Measurements from ENCODE around the gene CTSK.
"Not testable (repeated sequence)": the region's sequence is repeated elsewhere in the genome, so short reads cannot be mapped to it uniquely, and the experiment has no call there.

Gene CTSK

DNA sequence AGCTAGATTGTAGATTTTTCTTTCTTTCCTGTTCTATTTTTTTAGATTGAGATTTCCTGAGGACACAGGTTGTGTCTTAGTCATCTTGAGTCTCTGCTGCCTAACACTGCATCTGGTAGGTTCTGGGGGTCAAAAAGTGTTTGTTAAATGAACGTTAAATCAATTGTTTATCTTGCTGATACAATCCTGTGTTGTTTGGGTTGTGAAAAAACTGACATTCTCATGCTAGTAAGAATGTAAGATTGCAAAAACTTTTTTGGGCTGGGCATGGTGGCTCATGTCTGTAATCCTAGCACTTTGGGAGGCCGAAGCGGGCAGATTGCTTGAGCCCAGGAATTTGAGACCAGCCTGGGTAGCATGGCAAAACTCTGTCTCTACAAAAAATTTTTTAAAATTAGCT is 3.4 kb downstream of the CTSK start:
- DNase-seq = no peak

DNA sequence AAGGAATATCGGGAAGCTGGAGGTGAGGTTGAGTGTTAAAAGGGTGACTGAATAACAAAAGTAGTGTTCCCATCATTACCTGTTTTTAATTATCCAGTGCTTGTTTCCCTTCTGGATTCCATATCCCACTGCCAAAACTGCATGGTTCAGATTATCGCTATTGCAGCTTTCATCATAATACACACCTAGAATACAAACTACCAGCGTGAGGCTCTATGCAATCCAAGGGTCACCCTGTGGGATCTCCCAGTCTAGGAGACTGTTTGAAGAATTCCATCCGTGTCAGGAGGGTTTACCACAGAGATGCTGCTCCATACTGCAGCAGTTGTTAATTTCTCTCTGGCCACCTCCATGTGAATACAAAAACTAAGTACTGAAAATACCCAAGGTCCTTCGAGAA is 9.0 kb downstream of the CTSK start:
- DNase-seq = no peak

DNA sequence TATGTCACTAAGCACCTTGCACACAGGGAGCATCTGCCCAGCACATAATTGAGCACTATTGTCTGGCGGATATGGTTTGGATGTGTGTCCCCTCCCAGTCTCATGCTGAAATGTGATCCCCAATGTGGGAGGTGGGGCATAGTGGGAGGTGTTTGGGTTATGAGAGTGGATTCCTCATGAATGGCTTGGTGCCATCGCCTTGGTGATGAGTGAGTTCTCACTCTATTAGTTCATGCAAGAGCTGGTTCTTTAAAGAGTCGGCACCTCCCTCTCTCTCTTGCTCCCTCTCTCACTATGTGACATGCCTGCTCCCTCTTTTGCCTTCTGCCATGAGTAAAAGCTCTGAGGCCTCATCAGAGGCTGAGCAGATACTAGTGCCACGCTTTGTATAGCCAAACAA is 9.5 kb downstream of the CTSK start:
- peak; percentile 96 for DNase-seq

DNA sequence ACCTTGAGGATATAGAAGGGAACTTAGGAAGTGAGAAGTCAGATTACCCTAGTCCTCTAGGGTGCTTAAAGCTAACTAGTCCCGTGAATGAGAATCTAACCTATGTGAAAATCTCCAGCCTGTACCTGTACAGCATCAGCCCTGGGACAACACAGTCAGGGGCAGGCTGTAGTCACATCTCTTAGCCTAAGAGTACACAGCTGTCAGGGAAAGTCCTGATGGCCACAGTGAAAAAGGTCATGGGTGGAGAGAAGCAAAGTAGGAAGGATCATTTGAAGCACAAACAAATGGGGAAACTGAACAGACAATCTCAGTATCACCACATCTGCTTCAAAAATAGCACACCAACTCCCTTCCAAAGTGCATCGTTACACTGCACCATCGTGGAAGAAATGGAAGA is 11.7 kb downstream of the CTSK start:
- DNase-seq = no peak

DNA sequence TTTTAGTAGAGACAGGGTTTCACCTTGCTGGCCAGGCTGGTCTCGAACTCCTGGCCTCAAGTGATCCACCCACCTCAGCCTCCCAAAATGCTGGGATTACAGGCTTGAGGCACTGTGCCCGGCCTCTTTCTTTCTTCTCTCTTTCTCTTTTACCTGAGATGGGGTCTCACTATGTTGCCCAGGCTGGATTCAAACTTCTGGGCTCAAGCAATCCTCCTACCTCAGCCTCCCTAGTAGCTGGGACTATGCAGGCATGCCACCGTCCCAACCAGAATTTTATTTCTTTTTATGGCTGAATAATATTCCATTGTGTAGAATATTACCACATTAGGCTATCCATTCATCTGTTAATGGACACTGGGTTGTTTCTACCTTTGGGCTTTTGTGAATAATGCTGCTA is 14.3 kb downstream of the CTSK start:
- not testable (repeated sequence) for DNase-seq

DNA sequence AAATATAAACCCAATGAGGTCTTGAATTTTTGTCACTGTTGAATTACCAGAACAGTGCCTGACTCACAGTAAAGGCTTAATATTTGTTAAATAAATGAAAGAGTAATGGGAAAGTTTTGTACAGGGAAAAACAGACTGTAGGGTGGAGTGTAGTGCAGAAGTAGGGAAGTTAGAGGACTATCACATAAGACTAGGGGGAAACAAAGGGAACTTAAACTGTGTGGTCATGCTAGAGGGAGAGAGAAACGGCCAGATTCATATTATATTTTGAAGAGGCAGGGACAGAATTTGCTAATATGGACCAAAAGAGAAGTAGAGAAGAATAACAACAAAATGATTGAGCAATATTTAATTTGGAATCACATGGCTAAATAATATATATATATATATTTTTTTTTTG is 14.8 kb downstream of the CTSK start:
- no peak for DNase-seq

DNA sequence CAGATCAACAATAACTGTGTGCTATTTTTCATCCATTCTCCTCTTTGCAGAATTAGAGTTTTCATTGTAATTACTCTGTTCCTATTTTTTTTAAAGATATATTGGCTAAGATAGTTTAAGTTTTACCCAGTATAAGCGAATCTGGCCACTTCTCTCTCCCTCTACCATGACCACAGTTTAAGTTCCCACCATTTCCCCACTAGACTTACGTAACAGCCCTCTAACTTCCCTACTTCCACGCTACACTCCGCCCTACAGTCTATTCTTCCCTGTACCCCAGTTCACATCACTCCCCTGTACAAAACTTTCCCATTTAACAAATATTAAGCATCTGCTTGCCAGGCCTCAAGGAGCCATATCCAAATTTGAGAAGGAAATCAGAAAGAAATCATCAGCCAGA is 16.5 kb downstream of the CTSK start:
- no peak for DNase-seq

DNA sequence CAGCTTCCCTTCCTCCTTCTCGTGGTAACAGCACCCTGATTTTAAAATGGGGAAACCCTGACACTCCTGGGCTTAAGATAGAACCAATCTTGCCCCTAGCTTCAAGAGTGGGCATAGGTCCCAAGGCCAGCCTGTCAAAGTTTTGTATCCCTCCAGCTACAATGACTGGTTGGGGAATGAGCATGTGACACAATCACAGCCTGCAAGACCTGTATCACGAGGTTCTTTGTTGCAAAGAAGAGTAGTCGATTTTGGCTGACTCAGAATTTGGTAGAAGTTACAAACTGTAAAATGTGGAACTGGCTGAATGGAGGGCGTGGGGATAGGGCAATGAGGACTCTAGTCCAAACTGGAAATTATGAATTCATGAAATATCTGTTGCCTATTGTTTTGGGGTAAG is 18.7 kb downstream of the CTSK start:
- no peak for DNase-seq

DNA sequence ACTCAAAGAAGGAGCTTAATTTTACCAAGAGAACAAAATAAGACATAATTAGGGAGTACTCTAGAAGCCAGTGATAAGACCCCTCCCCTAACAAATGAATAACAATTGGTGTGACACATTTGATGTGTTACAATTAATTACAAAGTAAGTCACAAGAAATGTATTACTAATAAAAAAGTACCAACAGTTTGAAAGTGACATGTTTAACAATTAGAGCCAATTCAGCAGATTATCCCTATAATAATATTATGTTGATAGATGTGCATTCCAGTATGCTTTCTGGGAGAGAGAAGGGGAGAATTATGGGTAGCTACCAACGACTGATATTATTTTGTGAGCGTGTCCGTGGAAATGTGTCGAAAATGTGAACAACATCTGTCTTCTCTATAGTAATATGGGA is 19.1 kb downstream of the CTSK start:
- DNase-seq = no peak

DNA sequence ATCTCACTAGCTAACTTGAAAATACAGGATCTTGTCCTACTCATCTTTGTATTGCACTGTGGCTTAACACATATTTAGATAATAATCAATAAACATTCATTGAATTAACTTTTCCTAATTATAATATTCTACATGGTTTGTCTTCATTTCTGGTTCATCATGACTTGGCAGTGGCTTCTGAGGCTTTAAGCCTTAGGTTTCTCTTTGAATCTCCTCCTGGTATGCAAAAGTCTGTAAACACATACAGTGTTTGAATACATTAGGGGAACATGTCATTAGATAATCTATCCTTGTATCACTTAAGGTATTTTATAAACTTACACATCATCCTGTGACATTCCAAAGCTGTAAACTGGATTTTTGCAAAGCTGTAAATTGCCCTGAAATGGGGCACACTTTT is 20.6 kb downstream of the CTSK start:
- no peak for DNase-seq

DNA sequence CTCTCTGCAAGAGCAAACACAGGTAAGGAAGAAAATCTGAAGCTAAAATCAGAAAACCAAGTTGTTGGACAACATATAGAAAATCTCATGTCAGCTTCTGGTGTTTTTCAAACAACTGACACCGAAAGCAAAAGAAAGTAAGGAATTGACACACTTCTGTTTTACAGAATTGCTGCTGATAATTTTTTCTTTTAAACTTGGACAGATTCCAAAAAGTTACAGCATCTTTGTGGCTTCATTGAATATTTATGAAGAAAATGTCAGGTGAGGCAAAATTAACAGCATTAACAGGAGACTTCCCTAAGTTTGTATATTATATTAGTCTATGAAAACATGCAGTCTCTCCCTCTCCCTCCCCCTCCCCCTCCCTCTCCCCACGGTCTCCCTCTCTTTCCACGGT is 27.6 kb downstream of the CTSK start:
- no peak for DNase-seq

DNA sequence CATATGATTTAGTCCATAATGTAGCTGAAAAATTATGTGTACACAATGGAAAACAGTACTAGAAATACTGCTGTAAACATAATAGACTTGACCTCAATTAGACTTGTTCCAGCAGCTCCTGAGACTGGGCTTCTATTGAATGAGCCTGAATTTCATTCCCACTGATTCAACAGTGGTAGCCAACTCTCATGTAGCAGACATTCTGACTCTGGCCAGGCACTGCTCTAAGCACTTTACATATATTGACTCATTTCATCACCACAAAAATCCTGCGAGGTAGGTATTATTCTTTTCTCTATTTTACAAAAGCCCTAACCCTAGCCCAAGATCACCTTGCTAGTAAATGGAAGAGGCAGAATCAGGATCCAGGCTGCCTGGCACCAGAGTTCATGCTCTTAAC is 29.7 kb downstream of the CTSK start:
- no peak for DNase-seq

DNA sequence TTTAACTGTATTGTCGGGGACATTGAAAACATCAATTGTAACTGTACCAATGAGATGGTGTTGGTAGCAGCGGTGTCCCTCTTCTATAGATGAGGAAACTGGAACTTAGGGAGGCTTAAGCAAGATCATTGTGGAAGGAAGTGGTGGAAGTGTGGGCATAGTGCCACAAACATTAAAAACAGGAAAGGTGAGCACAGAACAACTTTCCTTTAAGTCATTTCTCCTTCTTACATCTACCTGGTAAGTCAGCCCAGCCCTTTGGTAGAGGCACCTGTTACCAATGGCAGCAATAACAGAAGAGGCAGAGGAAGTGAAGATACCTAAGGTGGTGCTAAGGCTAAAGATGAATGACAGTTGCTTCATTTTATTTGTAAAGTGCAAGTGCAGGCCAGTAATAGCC is 30.5 kb downstream of the CTSK start:
- DNase-seq = no peak

DNA sequence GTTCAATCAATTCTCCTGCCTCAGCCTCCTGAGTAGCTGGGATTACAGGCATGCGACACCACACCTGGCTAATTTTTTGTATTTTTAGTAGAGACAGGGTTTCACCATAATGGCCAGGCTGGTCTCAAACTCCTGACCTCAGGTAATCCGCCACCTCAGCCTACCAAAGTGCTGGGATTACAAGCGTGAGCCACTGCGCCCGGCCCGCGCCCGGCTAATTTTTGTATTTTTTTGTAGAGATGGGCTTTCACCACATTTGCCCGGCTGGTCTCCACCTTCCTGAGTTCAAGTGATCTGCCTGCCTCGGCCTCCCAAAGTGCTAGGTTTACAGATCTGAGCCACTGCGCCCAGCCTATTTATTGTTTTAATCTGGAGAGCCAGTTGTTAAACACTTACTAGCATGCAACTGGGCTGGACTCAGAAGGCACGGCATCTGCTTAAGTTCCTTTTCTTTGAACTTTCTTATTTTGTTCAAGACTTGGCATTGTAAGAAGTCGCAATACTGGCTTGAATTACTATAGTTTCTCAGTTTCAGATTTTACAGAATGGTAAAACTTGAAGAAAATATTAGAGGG is 32.0 kb downstream of the CTSK start:
- not testable (repeated sequence) for DNase-seq

DNA sequence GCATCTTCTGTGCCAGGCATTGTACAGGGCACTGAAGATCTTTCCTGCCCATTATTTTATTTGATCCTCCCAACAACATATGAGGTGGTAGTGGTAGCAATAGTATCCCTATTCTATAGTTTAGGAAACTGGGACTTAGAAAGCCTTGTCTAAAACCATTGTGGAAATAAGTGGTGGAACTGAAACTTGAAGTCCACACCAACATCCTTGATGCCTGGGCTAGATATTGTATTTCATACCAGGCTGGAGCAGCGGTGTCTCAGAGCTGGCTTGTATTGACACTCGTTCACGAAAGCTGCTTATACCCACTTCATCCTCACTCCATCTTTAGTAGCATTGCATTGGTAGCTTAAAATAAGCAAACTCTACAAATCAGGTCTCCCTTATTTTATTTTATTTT is 32.8 kb downstream of the CTSK start:
- no peak for DNase-seq

DNA sequence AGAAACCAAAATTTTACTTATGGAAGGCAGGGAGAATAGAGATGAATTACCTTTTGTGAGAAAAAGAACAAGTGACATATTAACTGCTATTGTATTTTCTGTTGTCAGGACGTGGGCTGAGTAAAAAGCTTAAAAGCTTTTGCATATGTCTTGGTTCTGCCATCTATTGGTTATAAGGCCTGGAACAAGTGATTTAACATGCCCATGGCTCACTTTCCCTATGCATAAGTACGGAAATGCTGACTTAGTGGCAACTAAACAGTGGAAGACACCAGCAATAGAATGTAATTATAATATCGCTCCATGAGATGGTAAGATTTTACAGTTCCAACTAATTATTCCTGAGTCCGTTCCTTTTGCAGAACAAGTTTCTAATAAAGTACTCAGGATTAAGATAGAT is 35.7 kb downstream of the CTSK start:
- no peak for DNase-seq

DNA sequence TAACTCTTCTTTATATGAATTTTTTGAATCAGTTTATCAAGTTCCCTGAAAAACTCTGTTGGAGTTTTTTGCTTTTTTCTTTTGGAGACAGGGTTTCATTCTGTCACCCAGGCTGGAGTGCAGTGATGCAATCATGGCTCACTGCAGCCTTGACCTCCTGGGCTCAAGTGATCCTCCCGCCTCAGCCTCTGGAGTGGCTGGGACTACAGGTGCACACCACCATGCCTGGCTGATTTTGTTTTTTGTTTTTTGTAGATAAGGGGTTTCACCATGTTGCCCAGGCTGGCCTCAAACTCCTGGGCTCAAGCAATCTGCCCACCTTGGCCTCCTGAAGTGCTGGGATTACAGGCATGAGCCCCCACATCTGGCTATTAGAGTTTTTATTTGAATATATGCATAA is 40.4 kb downstream of the CTSK start:
- not testable (repeated sequence) for DNase-seq

DNA sequence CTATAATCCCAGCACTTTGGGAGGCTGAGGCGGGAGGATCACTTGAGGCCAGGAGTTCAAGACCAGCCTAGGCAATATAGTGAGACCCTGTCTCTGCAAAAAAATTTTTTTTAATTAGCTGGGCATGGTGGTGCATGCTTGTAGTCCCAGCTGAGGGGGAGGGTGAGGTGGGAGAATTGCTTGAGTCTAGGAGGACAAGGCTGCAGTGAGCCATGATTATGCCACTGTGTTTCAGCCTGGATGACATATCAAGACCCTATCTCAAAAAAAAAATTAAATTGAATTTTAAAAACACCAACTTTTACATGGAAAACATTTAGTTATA is 42.1 kb downstream of the CTSK start:
- not testable (repeated sequence) for DNase-seq

DNA sequence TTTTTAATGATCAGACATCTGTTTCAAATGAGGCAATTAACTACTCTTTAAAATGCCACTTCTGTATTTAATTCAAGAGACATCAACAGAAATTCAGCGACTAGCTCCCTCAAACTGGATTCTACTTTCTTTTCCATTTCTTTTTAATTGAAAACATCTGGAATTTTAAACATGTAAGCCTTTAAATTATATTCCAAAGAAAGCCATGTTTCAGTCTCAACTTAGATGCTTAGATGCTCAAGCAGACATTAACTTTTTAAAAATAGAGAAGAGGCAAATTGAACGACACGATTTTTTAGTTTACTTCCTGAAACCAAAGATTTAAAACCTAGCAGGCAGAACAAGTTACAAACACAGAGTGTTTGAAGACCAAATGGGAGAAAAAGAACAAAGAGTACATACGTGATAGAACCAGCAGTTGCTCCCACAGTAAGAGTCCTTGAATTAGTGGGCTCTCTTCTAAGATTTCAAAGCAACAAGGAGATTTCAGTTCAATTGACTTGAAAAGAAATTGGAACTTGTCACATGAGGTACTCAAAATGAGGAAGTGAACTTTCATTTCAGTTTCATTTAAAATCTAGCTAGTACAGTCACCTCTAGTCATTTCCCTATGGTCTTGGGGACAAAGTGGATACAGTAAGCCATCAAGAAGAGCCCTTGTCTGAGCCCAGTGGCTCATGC is 42.6 kb downstream of the CTSK start, which contains the start of gene CTSS:
CTSS (minus strand) TSS at position 483 of the 681 bp plus-strand sequence. CDS start 1,015 bp downstream, outside the sequence.
- DNase-seq = no peak

DNA sequence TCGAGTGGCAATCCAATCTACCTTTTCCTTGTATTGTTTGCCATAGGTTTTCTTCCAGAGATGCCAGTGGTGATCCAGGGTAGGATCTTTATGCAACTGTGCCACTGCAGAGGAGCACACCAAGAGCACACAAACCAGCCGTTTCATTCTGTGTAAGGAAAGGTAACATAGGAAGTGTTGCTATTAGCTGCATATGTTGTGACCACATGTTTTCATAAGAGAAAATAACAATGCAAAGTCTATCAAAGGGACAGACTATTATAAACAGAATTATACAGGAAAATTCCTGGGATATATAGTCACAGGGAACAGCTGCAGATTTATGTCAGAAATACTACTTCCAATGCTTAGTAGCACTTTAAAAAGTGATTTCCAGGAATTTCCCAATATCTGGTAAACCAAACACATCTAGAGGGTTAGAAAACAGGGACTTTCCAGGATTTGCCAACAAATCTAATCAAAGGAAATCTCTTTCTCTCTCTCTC is 43.4 kb downstream of the CTSK start:
- DNase-seq = no peak

DNA sequence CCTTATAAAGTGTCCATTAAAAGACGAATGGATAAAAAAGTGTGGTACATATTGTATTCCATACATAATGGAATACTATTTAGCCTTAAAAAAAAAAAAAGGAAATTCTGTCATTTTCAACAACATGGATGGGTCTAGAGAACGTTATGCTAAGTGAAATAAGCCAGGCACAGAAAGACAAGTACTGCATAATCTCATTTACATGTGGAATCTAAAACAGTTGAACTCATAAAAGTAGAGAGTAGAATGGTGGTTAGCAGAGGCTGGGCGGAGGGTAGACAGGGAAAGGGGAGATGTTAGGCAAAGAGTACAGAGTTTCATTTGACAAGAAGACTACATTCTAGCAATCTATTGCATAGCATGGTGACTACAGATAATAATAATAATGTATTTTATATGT is 45.0 kb downstream of the CTSK start:
- no peak for DNase-seq

DNA sequence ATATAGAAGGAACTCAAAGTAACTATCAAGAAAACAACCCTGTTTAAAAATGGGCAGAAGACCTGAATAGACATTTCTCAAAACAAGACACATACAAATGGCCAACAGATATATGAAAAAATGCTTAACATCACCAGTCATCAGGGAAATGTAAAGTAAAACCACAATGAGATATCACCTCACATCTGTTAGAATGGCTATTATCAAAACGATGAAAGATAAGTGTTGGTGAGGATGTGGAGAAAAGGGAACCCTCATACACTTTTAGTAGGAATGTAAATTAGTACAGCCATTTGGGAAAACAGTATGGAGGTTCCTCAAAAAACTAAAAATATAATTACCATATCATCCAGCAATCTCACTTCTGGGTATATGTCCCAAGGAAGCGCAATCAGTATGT is 45.5 kb downstream of the CTSK start:
- DNase-seq = no peak

DNA sequence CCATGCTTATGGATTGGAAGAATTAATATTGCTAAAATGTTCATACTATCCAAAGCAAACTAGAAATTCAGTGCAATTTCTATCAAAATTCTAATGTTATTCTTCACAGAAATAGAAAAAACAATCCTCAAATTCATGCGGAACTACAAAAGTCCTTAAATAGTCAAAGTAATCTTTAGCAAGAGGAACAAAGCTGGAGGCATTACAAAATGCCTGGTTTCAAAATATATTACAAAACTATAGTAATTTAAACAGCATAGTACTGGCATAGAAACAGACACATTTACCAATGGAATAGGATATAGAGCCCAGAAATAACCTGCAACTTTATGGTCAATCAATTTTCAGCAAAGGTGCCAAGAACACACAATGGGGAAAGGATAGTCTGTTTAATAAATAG is 46.3 kb downstream of the CTSK start:
- DNase-seq = no peak

DNA sequence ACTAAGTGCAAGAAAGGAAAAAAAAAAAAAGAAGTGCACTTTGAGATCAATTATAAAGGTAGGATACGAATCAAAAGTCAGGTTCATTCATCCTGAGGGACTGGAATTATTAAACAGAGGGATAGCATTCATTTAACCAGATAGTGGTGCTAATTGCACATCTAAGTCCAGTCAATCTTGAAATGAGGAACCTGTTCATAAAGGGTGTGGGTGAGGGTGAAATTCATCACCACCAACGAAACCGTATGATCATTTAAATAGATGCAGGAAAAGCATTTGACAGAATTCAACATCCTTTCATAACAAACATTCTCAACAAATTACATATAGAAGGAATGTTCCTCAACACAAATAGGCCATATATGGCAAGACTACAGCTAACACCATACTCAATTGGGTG is 48.0 kb downstream of the CTSK start:
- no peak for DNase-seq

DNA sequence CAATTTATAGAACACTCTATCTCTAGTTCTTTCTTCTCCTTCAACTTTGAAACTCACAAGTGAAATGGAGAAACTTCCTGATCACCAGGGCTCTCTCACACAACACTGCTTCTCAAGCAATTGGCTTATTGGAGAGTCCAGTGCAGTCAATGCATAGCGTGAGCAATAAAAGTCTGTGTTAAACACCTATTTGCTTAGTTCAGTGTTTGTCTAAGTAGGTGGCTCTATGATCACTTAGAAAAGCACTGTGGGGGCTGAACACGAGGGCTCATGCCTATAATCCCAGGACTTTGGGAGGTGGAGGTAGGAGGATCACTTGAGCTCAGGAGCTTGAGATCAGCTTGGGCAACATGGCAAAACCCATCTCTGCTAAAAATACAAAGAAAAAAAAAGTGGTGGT is 54.6 kb downstream of the CTSK start:
- DNase-seq = no peak
